OCI-LY1 (cell line): ENCODE results near the gene PCSK4.
A peak's percentile ranks its signal among the peaks of the same experiment; 100 is the strongest.

Source experiments
- H2AFZ ChIP-seq: fragments of 200-600 bp; sonication (generic), shearing (Covaris generic); 2 replicates; pipeline ENCODE4 v1.6.0; 2014; ENCODE audit warnings: antibody characterized with exemption, mild to moderate bottlenecking, low read length
- H3F3A ChIP-seq: fragments of 200-600 bp; sonication (generic), shearing (Covaris generic); 2 replicates; pipeline ENCODE4 v1.6.0; 2014; ENCODE audit warnings: mild to moderate bottlenecking, antibody characterized with exemption, low read length, moderate library complexity; ENCODE audit not compliant: insufficient read depth
- H3K27ac ChIP-seq: fragments of 200-600 bp; sonication (generic); 2 replicates; pipeline ENCODE4 v1.5.1; 2014; ENCODE audit warnings: low read length, mixed run types, mild to moderate bottlenecking, low read depth; ENCODE audit not compliant: poor library complexity, severe bottlenecking
- H3K27me3 ChIP-seq: fragments of 200-600 bp; sonication (generic); 2 replicates; pipeline ENCODE4 v1.6.0; 2014; ENCODE audit warnings: antibody characterized with exemption, mild to moderate bottlenecking, low read length, moderate library complexity; ENCODE audit not compliant: insufficient read depth
- H3K36me3 ChIP-seq: fragments of 200-600 bp; sonication (generic); 2 replicates; pipeline ENCODE4 v1.6.1; 2014; ENCODE audit warnings: mild to moderate bottlenecking, antibody characterized with exemption, low read length, moderate library complexity, mixed read lengths; ENCODE audit not compliant: insufficient read depth
- H3K4me1 ChIP-seq: fragments of 200-600 bp; sonication (generic); 2 replicates; pipeline ENCODE4 v1.5.1; 2014; ENCODE audit warnings: mild to moderate bottlenecking, low read length, moderate library complexity; ENCODE audit not compliant: insufficient read depth, severe bottlenecking
- H3K4me2 ChIP-seq: fragments of 200-600 bp; sonication (generic), shearing (Covaris generic); 2 replicates; pipeline ENCODE4 v1.6.1; 2014; ENCODE audit warnings: low read length
- H3K4me3 ChIP-seq: fragments of 200-600 bp; sonication (generic); 2 replicates; pipeline ENCODE4 v1.5.1; 2014; ENCODE audit warnings: low read length, low read depth, mild to moderate bottlenecking, mixed read lengths; ENCODE audit not compliant: poor library complexity, severe bottlenecking
- H3K79me2 ChIP-seq: fragments of 200-600 bp; shearing (Covaris generic); 2 replicates; pipeline ENCODE4 v1.6.1; 2016; ENCODE audit warnings: mixed run types, low read length, mixed read lengths; ENCODE audit not compliant: insufficient read depth
- H3K9ac ChIP-seq: fragments of 200-600 bp; sonication (generic), shearing (Covaris generic); 2 replicates; pipeline ENCODE4 v1.6.1; 2014; ENCODE audit warnings: mild to moderate bottlenecking, low read length, mixed read lengths
- H3K9me2 ChIP-seq: fragments of 200-600 bp; sonication (generic), shearing (Covaris generic); 2 replicates; pipeline ENCODE4 v1.6.1; 2014; ENCODE audit warnings: low read depth, mild to moderate bottlenecking, low read length, mixed read lengths
- H3K9me3 ChIP-seq: fragments of 200-600 bp; shearing (Covaris generic); 2 replicates; pipeline ENCODE4 v1.6.1; 2014; ENCODE audit warnings: low read length, mixed read lengths
- H4K20me1 ChIP-seq: fragments of 200-600 bp; sonication (generic), shearing (Covaris generic); 2 replicates; pipeline ENCODE4 v1.6.0; 2016; ENCODE audit warnings: mild to moderate bottlenecking, low read length; ENCODE audit not compliant: insufficient read depth
- CTCF ChIP-seq: fragments of 200-600 bp; sonication (generic), shearing (Covaris generic); IDR thresholded peaks from 2 replicates; pipeline ENCODE4 v1.5.1; 2017; ENCODE audit warnings: mild to moderate bottlenecking, antibody characterized with exemption, low read length, moderate library complexity, mixed read lengths
- EZH2 ChIP-seq: fragments of 200-600 bp; sonication (generic), shearing (Covaris generic); IDR thresholded peaks from 2 replicates; pipeline ENCODE4 v1.8.0; 2017; ENCODE audit warnings: borderline replicate concordance, mixed run types, mild to moderate bottlenecking, antibody characterized with exemption, low read length, moderate library complexity, mixed read lengths

The PCSK4 gene

GRCh38 chr19:1445932-1446712 lies 44.0 kb downstream of the PCSK4 start:
- no peak overlapping the region for H2AFZ ChIP-seq
- peaks cover 19% of the 10 kb centered on the region for H3K36me3 ChIP-seq
- H3K27ac ChIP-seq, result no peak overlapping the region
- no peaks in the 10 kb centered on the region for H4K20me1 ChIP-seq
- H3K9me3 ChIP-seq, result no peaks in the 10 kb centered on the region
- H3K9ac ChIP-seq, result no peak overlapping the region
- 0 out of 2 replicates have a peak, but pooled peaks cover 8% of the 10 kb centered on the region for H3F3A ChIP-seq
- peak overlapping the region; percentile 12 for H3K4me3 ChIP-seq
- no peaks in the 10 kb centered on the region for H3K9me2 ChIP-seq
- H3K4me2 ChIP-seq, result peak overlapping the region; percentile 72; the same call in 1 of the 2 replicates
- no peaks in the 10 kb centered on the region for H3K79me2 ChIP-seq
- no peak for TF ChIP-seq EZH2
- TF ChIP-seq CTCF, result no peak
- H3K4me1 ChIP-seq, result peaks cover 35% of the 10 kb centered on the region
- peaks cover 5% of the 10 kb centered on the region; the same call in 1 of the 2 replicates for H3K27me3 ChIP-seq

GRCh38 chr19:1445185-1445931 lies 44.8 kb downstream of the PCSK4 start:
- peaks cover 5% of the 10 kb centered on the region; the same call in 1 of the 2 replicates for H3K27me3 ChIP-seq
- peak overlapping the region; percentile 58 for H3K9ac ChIP-seq
- H3F3A ChIP-seq, result 0 out of 2 replicates have a peak, but pooled peaks cover 8% of the 10 kb centered on the region
- no peaks in the 10 kb centered on the region for H3K79me2 ChIP-seq
- no peaks in the 10 kb centered on the region for H4K20me1 ChIP-seq
- H3K4me1 ChIP-seq, result peaks cover 43% of the 10 kb centered on the region
- peak overlapping the region; percentile 72 for H3K4me2 ChIP-seq
- no peaks in the 10 kb centered on the region for H3K9me3 ChIP-seq
- no peaks in the 10 kb centered on the region for H3K9me2 ChIP-seq
- peaks cover 26% of the 10 kb centered on the region for H3K36me3 ChIP-seq
- peak overlapping the region; percentile 65 for H3K27ac ChIP-seq
- TF ChIP-seq EZH2 (no peak), CTCF (peak; percentile 85)
- H2AFZ ChIP-seq, result no peak overlapping the region
- H3K4me3 ChIP-seq, result peak overlapping the region; percentile 59

GRCh38 chr19:1441677-1442438 lies 48.3 kb downstream of the PCSK4 start:
- no peaks in the 10 kb centered on the region; the same call in 1 of the 2 replicates for H3K27me3 ChIP-seq
- no peaks in the 10 kb centered on the region for H4K20me1 ChIP-seq
- 0 out of 2 replicates have a peak, but pooled peaks cover 8% of the 10 kb centered on the region for H3F3A ChIP-seq
- no peak overlapping the region for H3K9ac ChIP-seq
- H3K9me2 ChIP-seq, result no peaks in the 10 kb centered on the region
- H3K4me1 ChIP-seq, result peaks cover 52% of the 10 kb centered on the region
- H3K79me2 ChIP-seq, result peaks cover 14% of the 10 kb centered on the region
- no peak overlapping the region for H3K27ac ChIP-seq
- H2AFZ ChIP-seq, result no peak overlapping the region
- H3K4me3 ChIP-seq, result no peak overlapping the region
- H3K36me3 ChIP-seq, result peaks cover 40% of the 10 kb centered on the region
- no peaks in the 10 kb centered on the region for H3K9me3 ChIP-seq
- H3K4me2 ChIP-seq, result no peak overlapping the region
- no peak for TF ChIP-seq EZH2
- no peak for TF ChIP-seq CTCF
